T-helper 22 cell (primary cell): ENCODE measurements around the gene GAD2.

Experiments used
- DNase-seq: peaks from one replicate; pipeline ENCODE4 v3.0.0-alpha.2; 2020; ENCODE audit warnings: low read depth

The GAD2 gene

GRCh38 chr10:26216585-26217395, at the start of gene GAD2:
TSS of gene GAD2 (plus strand) at chr10:26216774. CDS start at chr10:26216810, 36 bp downstream.
- DNase-seq, result no peak

DNA sequence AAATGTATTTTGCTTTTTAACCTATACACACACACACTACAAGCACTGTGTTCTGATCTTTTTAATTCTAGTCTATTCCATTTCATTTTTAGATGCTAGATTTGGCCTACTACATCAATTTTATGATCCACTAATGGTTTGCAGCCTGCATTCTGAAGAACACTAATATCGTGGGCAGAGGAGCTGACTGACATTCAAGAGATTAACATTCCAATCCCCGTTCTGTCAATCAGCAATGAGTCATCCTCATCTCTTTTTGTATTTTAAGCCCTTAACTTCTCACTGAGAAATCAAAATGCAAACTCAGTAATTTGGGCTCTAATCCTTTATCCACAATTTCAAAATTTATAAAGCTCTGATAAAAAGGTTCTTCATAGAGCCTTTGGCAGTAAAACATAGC, 47.1 kb upstream of the GAD2 start:
- DNase-seq, result no peak

GRCh38 chr10:26172131-26172530, 44.4 kb upstream of the GAD2 start:
- no peak for DNase-seq

DNA sequence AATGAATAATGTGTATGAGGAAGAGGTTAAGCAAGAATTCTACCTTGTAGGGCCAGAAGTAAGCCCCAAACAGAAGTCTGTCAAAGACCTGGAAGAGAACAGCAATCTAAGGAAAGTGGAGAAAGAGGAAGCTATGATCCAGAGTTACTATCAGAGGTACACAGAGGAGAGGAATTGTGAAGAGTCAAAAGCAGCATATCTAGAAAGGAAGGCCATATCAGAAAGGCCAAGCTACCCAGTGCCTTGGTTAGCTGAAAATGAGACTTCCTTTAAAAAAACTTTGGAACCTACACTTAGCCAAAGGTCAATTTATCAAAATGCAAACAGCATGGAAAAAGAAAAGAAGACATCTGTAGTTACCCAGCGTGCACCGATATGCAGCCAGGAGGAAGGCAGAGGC, 42.7 kb upstream of the GAD2 start:
- no peak for DNase-seq

GRCh38 chr10:26177341-26177740, 39.2 kb upstream of the GAD2 start:
- DNase-seq, result no peak

- no peak for DNase-seq
Observed at GRCh38 chr10:26194275-26194674, 22.3 kb upstream of the GAD2 start.

GRCh38 chr10:26197248-26197647, 19.3 kb upstream of the GAD2 start:
- DNase-seq, result no peak

- DNase-seq, result no peak
Observed at GRCh38 chr10:26198119-26198518, 18.5 kb upstream of the GAD2 start.

GRCh38 chr10:26199841-26200240, 16.7 kb upstream of the GAD2 start:
- DNase-seq, result no peak

DNA sequence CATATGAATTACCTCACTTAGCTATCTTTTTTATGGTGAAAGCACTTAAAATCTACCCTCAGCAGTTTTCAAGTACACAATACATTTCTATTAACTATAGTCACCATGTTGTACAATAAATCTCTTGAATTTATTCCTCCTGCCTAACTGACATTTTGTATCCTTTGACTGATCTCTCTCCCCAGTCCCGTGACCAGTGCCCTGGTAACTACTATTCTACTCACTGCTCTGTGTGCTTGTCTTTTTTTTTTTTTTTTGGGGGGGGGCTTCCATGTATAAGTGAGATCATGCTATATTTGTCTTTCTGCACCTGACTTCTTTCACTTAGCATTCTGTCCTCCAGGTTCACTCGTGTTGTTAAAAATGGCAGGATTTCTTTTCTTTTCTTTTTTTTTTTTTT, 11.4 kb upstream of the GAD2 start:
- no peak for DNase-seq

DNA sequence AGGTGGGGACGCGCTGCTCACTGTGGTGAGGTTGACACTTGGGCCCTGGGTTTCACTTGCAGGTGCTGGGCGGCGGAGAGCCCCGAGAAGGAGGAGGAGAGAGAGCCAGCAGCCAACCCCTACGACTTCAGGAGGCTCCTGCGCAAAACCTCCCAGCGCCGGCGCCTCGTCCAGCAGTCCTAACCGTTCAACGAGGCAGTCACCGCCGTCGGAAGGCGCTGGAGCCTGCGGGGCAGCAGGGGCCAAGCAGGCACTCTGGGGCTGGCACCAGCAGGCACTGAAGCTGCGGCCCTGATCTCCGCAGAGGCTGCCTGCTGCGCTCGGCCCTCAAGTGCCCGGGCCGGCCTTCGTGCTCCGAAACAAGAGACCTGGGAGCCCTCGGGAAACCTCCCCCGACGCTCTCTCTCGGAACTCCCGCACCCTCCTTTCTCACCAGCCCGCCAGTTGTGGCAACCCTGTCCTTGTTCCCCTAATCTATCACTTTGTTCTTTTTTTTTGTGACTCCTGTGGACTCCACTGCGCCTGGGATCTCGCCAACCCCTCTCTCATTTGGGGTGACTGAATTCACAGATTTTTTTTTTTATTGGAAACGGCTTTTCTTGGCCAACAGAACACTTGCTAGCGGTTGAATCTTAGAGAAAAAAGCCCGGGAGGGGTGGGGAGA, 4.7 kb upstream of the GAD2 start:
- DNase-seq, result no peak

DNA sequence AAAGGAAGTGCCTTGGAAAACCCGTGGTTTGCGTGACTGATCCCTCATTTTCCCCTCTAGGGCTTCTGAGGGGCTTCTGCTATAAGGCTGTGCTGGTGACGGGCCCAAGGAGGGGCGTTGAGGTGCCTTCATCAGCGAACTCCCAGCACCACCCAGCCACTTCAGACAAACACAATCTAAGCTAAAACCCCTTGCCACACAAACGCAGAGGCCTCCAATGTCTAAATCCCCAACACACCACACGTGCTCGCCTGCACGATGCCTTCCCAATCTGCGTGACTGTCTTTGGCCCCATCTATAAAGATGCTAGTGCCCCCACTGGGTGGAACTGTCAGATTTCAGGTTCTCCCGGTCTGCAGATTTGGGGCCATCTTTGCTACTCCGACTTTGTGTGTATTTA, 4.1 kb upstream of the GAD2 start:
- no peak for DNase-seq

- DNase-seq, result no peak
Observed at GRCh38 chr10:26213157-26213800, 3.3 kb upstream of the GAD2 start.

DNA sequence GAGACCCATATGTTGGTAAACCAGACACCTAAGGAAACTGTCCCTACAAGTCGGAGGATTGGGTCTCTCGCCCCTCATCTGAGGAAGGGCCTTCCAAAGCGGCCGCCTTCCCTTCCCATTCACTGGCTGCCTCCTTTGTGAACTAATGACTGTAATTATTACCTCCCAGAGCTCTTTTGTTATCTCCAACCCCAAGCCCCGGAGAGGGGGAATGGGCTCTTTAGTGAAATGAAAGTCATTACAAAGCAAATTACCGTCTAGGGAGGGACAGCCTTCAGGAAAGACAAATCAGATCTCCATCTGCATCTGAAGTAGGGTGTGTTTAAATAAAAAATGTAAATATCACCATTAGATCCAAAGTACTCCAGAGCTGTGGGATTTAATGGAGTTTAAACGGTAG, 2.6 kb upstream of the GAD2 start:
- no peak for DNase-seq

GRCh38 chr10:26214551-26215395, 1.8 kb upstream of the GAD2 start:
- no peak for DNase-seq

DNA sequence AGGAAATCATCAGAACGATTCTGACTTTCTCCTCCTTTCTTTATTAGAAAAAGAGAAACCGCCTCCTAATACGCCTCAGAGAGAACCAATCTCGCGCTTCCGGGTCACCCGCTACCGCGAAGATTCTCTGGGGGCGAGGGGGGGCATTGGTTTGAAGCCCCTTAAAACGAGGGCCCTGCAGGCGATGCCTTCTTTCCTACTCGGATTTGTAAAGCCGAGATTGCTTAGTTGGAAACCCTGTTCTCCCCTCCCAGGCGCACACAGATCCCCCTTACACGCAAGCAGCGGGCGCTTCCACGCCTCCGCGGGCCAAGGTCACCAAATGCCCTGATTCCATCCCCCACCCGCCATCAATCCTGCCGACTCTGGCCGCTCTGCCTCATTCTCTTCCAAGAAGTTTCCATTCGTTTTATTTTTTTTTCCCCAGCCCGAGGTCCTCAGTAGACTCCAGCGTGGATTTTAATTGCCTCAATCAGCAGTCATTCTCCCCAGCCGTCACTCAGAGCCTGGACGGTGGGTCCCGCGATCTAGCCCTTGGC, 1.1 kb upstream of the GAD2 start:
- DNase-seq, result no peak

- no peak for DNase-seq
Observed at GRCh38 chr10:26215935-26216584, 514 bp upstream of the GAD2 start.

- DNase-seq, result no peak
Observed at GRCh38 chr10:26217396-26218086, 967 bp downstream of the GAD2 start.

GRCh38 chr10:26219676-26220075, 3.1 kb downstream of the GAD2 start:
- DNase-seq, result no peak

GRCh38 chr10:26220901-26221300, 4.3 kb downstream of the GAD2 start:
- DNase-seq, result no peak

GRCh38 chr10:26221541-26221940, 5.0 kb downstream of the GAD2 start:
- no peak for DNase-seq
